HEK293 (cell line): ENCODE measurements around the gene VPS13D.

Experiments
- KLF16 ChIP-seq: fragments of 450-650 bp; formaldehyde crosslinking; IDR thresholded peaks from 2 replicates; pipeline ENCODE4 v1.5.1; 2017; ENCODE audit warnings: missing biosample characterization, missing genetic modification characterization
- REPIN1 ChIP-seq: fragments of 450-650 bp; formaldehyde crosslinking; IDR thresholded peaks from 2 replicates; pipeline ENCODE4 v1.5.1; 2017; ENCODE audit warnings: missing biosample characterization, missing genetic modification characterization, low read depth
- ZBTB7A ChIP-seq: fragments of 450-650 bp; formaldehyde crosslinking; IDR thresholded peaks from 2 replicates; pipeline ENCODE4 v1.5.1; 2016; ENCODE audit warnings: low read depth, missing biosample characterization, missing genetic modification characterization
- ZNF112 ChIP-seq: fragments of 450-650 bp; formaldehyde crosslinking; IDR thresholded peaks from 2 replicates; pipeline ENCODE4 v1.5.0; 2017; ENCODE audit warnings: missing biosample characterization, missing genetic modification characterization
- ZNF2 ChIP-seq: fragments of 450-650 bp; formaldehyde crosslinking; IDR thresholded peaks from 2 replicates; pipeline ENCODE4 v1.5.1; 2016; ENCODE audit warnings: missing biosample characterization, missing genetic modification characterization
- ZNF274 ChIP-seq, 2 experiments: fragments of 200-500 bp in 1 of 2; fragments of 450-650 bp in 1 of 2; sonication (Bioruptor generic) in 1 of 2; formaldehyde crosslinking in 1 of 2; IDR thresholded peaks; 2 replicates each; pipeline versions ENCODE4 v1.5.1 to v1.6.1; 2014 to 2016; ENCODE audit warnings: borderline replicate concordance in 1 of 2, inconsistent platforms in 1 of 2, low read length in 1 of 2, missing biosample characterization in 1 of 2, missing genetic modification characterization in 1 of 2
- ZNF629 ChIP-seq: fragments of 450-650 bp; formaldehyde crosslinking; IDR thresholded peaks from 2 replicates; pipeline ENCODE4 v1.5.1; 2017; ENCODE audit warnings: missing biosample characterization, missing genetic modification characterization
- TF ChIP-seq, protein P1 (sequence below): fragments of 450-650 bp; formaldehyde crosslinking; IDR thresholded peaks from 2 replicates; pipeline ENCODE4 v1.5.1; 2016; ENCODE audit warnings: missing biosample characterization, missing genetic modification characterization, low read depth
- TF ChIP-seq, protein P2 (sequence below): fragments of 450-650 bp; formaldehyde crosslinking; optimal IDR thresholded peaks from 2 replicates; pipeline ENCODE3; 2016; ENCODE audit warnings: missing biosample characterization, mild to moderate bottlenecking, missing genetic modification characterization
- TF ChIP-seq, protein P3 (sequence below): fragments of 450-650 bp; formaldehyde crosslinking; IDR thresholded peaks from 2 replicates; pipeline ENCODE4 v1.5.1; 2016; ENCODE audit warnings: missing biosample characterization, missing genetic modification characterization
- TF ChIP-seq, protein P4 (sequence below): sonication (generic); formaldehyde crosslinking; IDR thresholded peaks from 2 replicates; pipeline ENCODE4 v1.8.1; 2022; ENCODE audit warnings: mild to moderate bottlenecking, moderate library complexity, missing genetic modification reagents

DNA sequence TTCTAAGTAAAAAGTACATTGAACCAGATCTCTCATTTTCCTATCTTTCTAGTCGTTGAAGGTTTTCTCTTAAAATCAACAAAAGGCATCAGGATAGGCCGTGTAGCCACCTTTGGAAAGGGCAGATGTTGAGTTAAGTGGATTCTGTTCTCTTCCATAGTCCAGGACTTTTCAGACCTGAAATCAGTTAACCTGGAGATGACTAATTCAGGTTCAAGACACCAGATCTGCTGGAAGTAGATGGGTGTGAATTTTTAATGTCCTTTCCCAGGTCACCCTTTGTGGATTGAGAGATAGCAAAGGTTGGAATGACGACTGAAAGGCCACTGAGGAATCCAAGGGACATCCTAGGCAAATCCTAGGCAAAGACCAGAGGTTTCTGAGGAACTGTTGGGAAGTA lies 215.4 kb downstream of the VPS13D start:
- TF ChIP-seq ZNF2 (tag by site-specific recombination) (no peak), ZNF629 (no peak), ZBTB7A (tag by site-specific recombination) (no peak), REPIN1 (tag by site-specific recombination) (no peak), ZNF274 (IDR thresholded peaks at IDR 0.05; ENCODE audit: low read length) (no peak), ZNF274 (tag by site-specific recombination; IDR thresholded peaks at IDR 0.05; ENCODE audit: borderline replicate concordance) (no peak), KLF16 (no peak), ZNF112 (tag by site-specific recombination) (no peak)
- TF ChIP-seq, protein P1, sequence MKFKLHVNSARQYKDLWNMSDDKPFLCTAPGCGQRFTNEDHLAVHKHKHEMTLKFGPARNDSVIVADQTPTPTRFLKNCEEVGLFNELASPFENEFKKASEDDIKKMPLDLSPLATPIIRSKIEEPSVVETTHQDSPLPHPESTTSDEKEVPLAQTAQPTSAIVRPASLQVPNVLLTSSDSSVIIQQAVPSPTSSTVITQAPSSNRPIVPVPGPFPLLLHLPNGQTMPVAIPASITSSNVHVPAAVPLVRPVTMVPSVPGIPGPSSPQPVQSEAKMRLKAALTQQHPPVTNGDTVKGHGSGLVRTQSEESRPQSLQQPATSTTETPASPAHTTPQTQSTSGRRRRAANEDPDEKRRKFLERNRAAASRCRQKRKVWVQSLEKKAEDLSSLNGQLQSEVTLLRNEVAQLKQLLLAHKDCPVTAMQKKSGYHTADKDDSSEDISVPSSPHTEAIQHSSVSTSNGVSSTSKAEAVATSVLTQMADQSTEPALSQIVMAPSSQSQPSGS (tag by site-specific recombination), result no peak
- TF ChIP-seq, protein P2, sequence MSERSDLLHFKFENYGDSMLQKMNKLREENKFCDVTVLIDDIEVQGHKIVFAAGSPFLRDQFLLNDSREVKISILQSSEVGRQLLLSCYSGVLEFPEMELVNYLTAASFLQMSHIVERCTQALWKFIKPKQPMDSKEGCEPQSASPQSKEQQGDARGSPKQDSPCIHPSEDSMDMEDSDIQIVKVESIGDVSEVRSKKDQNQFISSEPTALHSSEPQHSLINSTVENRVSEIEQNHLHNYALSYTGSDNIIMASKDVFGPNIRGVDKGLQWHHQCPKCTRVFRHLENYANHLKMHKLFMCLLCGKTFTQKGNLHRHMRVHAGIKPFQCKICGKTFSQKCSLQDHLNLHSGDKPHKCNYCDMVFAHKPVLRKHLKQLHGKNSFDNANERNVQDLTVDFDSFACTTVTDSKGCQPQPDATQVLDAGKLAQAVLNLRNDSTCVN, result no peak
- TF ChIP-seq, protein P3, sequence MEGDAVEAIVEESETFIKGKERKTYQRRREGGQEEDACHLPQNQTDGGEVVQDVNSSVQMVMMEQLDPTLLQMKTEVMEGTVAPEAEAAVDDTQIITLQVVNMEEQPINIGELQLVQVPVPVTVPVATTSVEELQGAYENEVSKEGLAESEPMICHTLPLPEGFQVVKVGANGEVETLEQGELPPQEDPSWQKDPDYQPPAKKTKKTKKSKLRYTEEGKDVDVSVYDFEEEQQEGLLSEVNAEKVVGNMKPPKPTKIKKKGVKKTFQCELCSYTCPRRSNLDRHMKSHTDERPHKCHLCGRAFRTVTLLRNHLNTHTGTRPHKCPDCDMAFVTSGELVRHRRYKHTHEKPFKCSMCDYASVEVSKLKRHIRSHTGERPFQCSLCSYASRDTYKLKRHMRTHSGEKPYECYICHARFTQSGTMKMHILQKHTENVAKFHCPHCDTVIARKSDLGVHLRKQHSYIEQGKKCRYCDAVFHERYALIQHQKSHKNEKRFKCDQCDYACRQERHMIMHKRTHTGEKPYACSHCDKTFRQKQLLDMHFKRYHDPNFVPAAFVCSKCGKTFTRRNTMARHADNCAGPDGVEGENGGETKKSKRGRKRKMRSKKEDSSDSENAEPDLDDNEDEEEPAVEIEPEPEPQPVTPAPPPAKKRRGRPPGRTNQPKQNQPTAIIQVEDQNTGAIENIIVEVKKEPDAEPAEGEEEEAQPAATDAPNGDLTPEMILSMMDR (tag by site-specific recombination), result no peak
- TF ChIP-seq, protein P4, sequence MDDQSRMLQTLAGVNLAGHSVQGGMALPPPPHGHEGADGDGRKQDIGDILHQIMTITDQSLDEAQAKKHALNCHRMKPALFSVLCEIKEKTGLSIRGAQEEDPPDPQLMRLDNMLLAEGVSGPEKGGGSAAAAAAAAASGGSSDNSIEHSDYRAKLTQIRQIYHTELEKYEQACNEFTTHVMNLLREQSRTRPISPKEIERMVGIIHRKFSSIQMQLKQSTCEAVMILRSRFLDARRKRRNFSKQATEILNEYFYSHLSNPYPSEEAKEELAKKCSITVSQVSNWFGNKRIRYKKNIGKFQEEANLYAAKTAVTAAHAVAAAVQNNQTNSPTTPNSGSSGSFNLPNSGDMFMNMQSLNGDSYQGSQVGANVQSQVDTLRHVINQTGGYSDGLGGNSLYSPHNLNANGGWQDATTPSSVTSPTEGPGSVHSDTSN (CRISPR knock-in tag), result no peak
